B cell (primary cell): ENCODE data around the gene CR1L. TPM values are rescaled to one million over a fixed set of nuclear protein-coding genes. Genes with fewer than 3 reads are reported as not detected.

Source experiments
- ATAC-seq: fragments of 200-7000 bp; cut with Tn5 transposase; one replicate; pipeline ENCODE4 v1.10.0; 2021; ENCODE audit warnings: low read depth, mild to moderate bottlenecking, moderate number of reproducible peaks, moderate library complexity
- CTCF ChIA-PET: fragments of 350-600 bp; sonication (Branson Sonifier 250); formaldehyde crosslinking; loops from one replicate; lab custom pipeline; 2021; ENCODE audit warnings: antibody characterized with exemption, inconsistent platforms; lab: Charles Lee
- POLR2A ChIA-PET: fragments of 350-600 bp; sonication (Branson Sonifier 250); formaldehyde crosslinking; loops from one replicate; lab custom pipeline; 2021; ENCODE audit warnings: antibody characterized with exemption; lab: Charles Lee
- DNase-seq: peaks from one replicate; pipeline ENCODE4 v3.0.0; 2013
- H2AFZ ChIP-seq: 2 replicates; pipeline ENCODE4 v1.6.1; 2012; ENCODE audit warnings: mild to moderate bottlenecking, low read depth, low read length; ENCODE audit not compliant: insufficient read depth, poor library complexity, severe bottlenecking
- H3K27ac ChIP-seq, 2 donors: 1 replicate in 1 of 2; 2 replicates in 1 of 2; pipeline ENCODE4 v1.5.1; 2012 to 2013; ENCODE audit warnings: low read length in 2 of 2, mild to moderate bottlenecking in 2 of 2, moderate library complexity in 1 of 2
- H3K27me3 ChIP-seq, 4 experiments: fragments of 200-600 bp in 1 of 4; sonication (generic) in 1 of 4; replicated peaks in 1 of 4; 1 replicate in 2 of 4; 2 replicates in 2 of 4; pipeline versions ENCODE4 v1.6.1 to v1.7.0; 2013 to 2016; ENCODE audit warnings: low read length in 3 of 4, mild to moderate bottlenecking in 2 of 4, mixed read lengths in 1 of 4, moderate library complexity in 1 of 4; ENCODE audit not compliant: insufficient read depth in 4 of 4, control insufficient read depth in 3 of 4; ENCODE audit errors: control extremely low read depth in 1 of 4
- H3K36me3 ChIP-seq, 2 experiments: replicated peaks in 1 of 2; 1 replicate in 1 of 2; 2 replicates in 1 of 2; pipeline versions ENCODE4 v1.6.1 to v1.7.1; 2013; ENCODE audit warnings: low read length in 1 of 2; ENCODE audit not compliant: insufficient read depth in 2 of 2, control insufficient read depth in 1 of 2; ENCODE audit errors: control extremely low read depth in 1 of 2, extremely low read depth in 1 of 2
- H3K4me1 ChIP-seq, 2 donors: fragments of 200-600 bp in 1 of 2; sonication (generic) in 1 of 2; 1 replicate in 1 of 2; 2 replicates in 1 of 2; pipeline versions ENCODE4 v1.5.1 to v1.6.1; 2013 to 2017; ENCODE audit warnings: low read length in 2 of 2; ENCODE audit not compliant: control insufficient read depth in 2 of 2, insufficient read depth in 2 of 2
- H3K4me2 ChIP-seq: replicated peaks from 2 replicates; pipeline ENCODE3; 2012; ENCODE audit warnings: mild to moderate bottlenecking, low read depth, low read length; ENCODE audit not compliant: poor library complexity, severe bottlenecking
- H3K4me3 ChIP-seq, 5 experiments: fragments of 200-600 bp in 1 of 5; sonication (generic) in 1 of 5; 1 replicate in 3 of 5; 2 replicates in 2 of 5; pipeline versions ENCODE4 v1.5.1 to v1.7.0; 2011 to 2016; ENCODE audit warnings: low read length in 4 of 5, mild to moderate bottlenecking in 4 of 5, low read depth in 2 of 5, control low read depth in 1 of 5, moderate library complexity in 1 of 5; ENCODE audit not compliant: insufficient read depth in 1 of 5; ENCODE audit errors: control extremely low read depth in 1 of 5, extremely low read depth in 1 of 5
- H3K79me2 ChIP-seq: fragments of 200-600 bp; sonication (generic); one replicate; pipeline ENCODE4 v1.6.0; 2016; ENCODE audit warnings: low read length; ENCODE audit not compliant: control insufficient read depth, insufficient read depth
- H3K9ac ChIP-seq: fragments of 200-600 bp; sonication (generic); 2 replicates; pipeline ENCODE4 v1.6.1; 2017; ENCODE audit warnings: mild to moderate bottlenecking, low read length, moderate library complexity
- H3K9me3 ChIP-seq, 3 donors: one replicate each; pipeline versions ENCODE4 v1.6.1 to v1.7.1; 2013; ENCODE audit warnings: low read length in 2 of 3; ENCODE audit not compliant: control insufficient read depth in 2 of 3, insufficient read depth in 1 of 3; ENCODE audit errors: control extremely low read depth in 1 of 3
- H4K20me1 ChIP-seq: 2 replicates; pipeline ENCODE4 v1.6.0; 2012; ENCODE audit warnings: mild to moderate bottlenecking, low read length; ENCODE audit not compliant: insufficient read depth, control insufficient read depth, poor library complexity, severe bottlenecking
- H3K27ac Mint-ChIP-seq: one replicate; pipeline ENCODE4 v1.8.0; 2021; ENCODE audit warnings: mixed read lengths
- H3K27me3 Mint-ChIP-seq: one replicate; pipeline ENCODE4 v1.8.0; 2021; ENCODE audit warnings: mixed read lengths
- H3K4me1 Mint-ChIP-seq: one replicate; pipeline ENCODE4 v1.8.0; 2021; ENCODE audit warnings: mixed read lengths
- H3K4me3 Mint-ChIP-seq: one replicate; pipeline ENCODE4 v1.8.0; 2021; ENCODE audit warnings: mixed read lengths
- H3K9me3 Mint-ChIP-seq: one replicate; pipeline ENCODE4 v1.8.0; 2022; ENCODE audit warnings: mixed read lengths; ENCODE audit not compliant: insufficient read depth
- CTCF ChIP-seq: fragments of 200-600 bp; IDR thresholded peaks from one replicate; pipeline ENCODE4 v1.8.0; 2022; ENCODE audit warnings: antibody characterized with exemption, mild to moderate bottlenecking
- EZH2 ChIP-seq: IDR thresholded peaks from 2 replicates; pipeline ENCODE4 v1.6.1; 2012; ENCODE audit warnings: borderline replicate concordance, low read depth, mild to moderate bottlenecking, moderate library complexity, low read length; ENCODE audit not compliant: insufficient read depth, poor library complexity, severe bottlenecking
- WGBS: methylation state at CpG from one replicate; pipeline ENCODE4 v1.1.5; 2013; ENCODE audit warnings: missing lambda C conversion rate; ENCODE audit not compliant: insufficient coverage; 5-methylcytosine and 5-hydroxymethylcytosine counted together
- intact Hi-C: fragments of 100-400 bp; cut with micrococcal nuclease; formaldehyde crosslinking; loops from one replicate; pipeline ENCODE4 v1.10.0; 2022
- polyA plus RNA-seq: library from polyadenylated mRNA; depleted of rRNA; stranded (reverse); fragments of >200 nt; gene quantifications from 2 replicates; pipeline ENCODE4 v1.2.3, GENCODE V29; 2012
- total RNA-seq, 2 donors: library from RNA; stranded (reverse); fragments of 120-200 nt in 1 of 2; gene quantifications; 1 replicate in 1 of 2; 2 replicates in 1 of 2; pipeline versions ENCODE4 v1.2.3 to v1.2.4, GENCODE V29; 2013 to 2022

CR1L gene
- total and polyA plus RNA-seq, 2 donors (not counting 1 experiment from before 2014, with no cell fraction given), result 0.07 to 0.59 TPM

GRCh38 chr1:207658408-207658807, 13.5 kb downstream of the CR1L start:
- DNase-seq (no peak), ATAC-seq (no peak)
- Histone ChIP-seq H4K20me1 (no peaks in the 10 kb centered on the region), H3K27ac (no peak overlapping the region), H3K36me3 (no peaks in the 10 kb centered on the region), H3K4me1 (no peaks in the 10 kb centered on the region), H3K4me2 (no peak overlapping the region), H3K9me3 (no peaks in the 10 kb centered on the region), H3K4me3 (no peak overlapping the region), H3K79me2 (no peaks in the 10 kb centered on the region), H3K27me3 (no peaks in the 10 kb centered on the region), H3K9ac (no peak overlapping the region), H2AFZ (no peak overlapping the region)
- ChIA-PET CTCF (no interaction called here), POLR2A (no interaction called here)
- intact Hi-C loops, result loop anchor here (10.0 kb wide), 1 partner anchor 306 kb away; no protein-coding TSS in a partner anchor
- Mint-ChIP-seq H3K27ac (no peak overlapping the region), H3K4me3 (no peak overlapping the region), H3K4me1 (no peaks in the 10 kb centered on the region), H3K9me3 (no peaks in the 10 kb centered on the region), H3K27me3 (no peaks in the 10 kb centered on the region)
- 89% methylated on average over 7 of the region's 7 CpGs for WGBS
- TF ChIP-seq EZH2 (no peak), CTCF (no peak)

GRCh38 chr1:207658904-207659485, 14.1 kb downstream of the CR1L start:
- Mint-ChIP-seq H3K27me3 (no peaks in the 10 kb centered on the region), H3K9me3 (no peaks in the 10 kb centered on the region), H3K4me1 (no peaks in the 10 kb centered on the region), H3K27ac (no peak overlapping the region), H3K4me3 (no peak overlapping the region)
- TF ChIP-seq EZH2, result no peak
- no peak for TF ChIP-seq CTCF
- no peaks in the 10 kb centered on the region for H3K9me3 ChIP-seq
- H3K27ac ChIP-seq, result no peak overlapping the region
- H4K20me1 ChIP-seq, result no peaks in the 10 kb centered on the region
- ATAC-seq (no peak), DNase-seq (no peak)
- ChIA-PET POLR2A (interaction anchor here (0.6 kb wide), 1 partner anchor 210 kb away, joined by 13 read pairs; no protein-coding TSS in a partner anchor), CTCF (no interaction called here)
- H2AFZ ChIP-seq, result no peak overlapping the region
- 97% methylated on average over 8 of the region's 9 CpGs for WGBS
- no peaks in the 10 kb centered on the region for H3K27me3 ChIP-seq
- no peak overlapping the region for H3K4me3 ChIP-seq
- no peaks in the 10 kb centered on the region for H3K79me2 ChIP-seq
- intact Hi-C loops, result loop anchor here (10.0 kb wide), 1 partner anchor 306 kb away; no protein-coding TSS in a partner anchor
- no peak overlapping the region for H3K9ac ChIP-seq
- H3K36me3 ChIP-seq, result no peaks in the 10 kb centered on the region
- no peaks in the 10 kb centered on the region for H3K4me1 ChIP-seq
- no peak overlapping the region for H3K4me2 ChIP-seq
